BE2C (cell line): Measurements from ENCODE around the gene ZNF207.
A peak's percentile ranks its signal among the peaks of the same experiment; 100 is the strongest.
"Not testable (repeated sequence)": the region's sequence is repeated elsewhere in the genome, so short reads cannot be mapped to it uniquely, and the experiment has no call there.

Source experiments
- DNase-seq: peaks from one replicate; pipeline ENCODE4 v3.0.0-alpha.2; 2020
- H3K27me3 ChIP-seq: fragments of 250-450 bp; sonication (Bioruptor Pico); 2 replicates; pipeline ENCODE4 v1.5.1; 2020; ENCODE audit warnings: mild to moderate bottlenecking
- H3K36me3 ChIP-seq: fragments of 250-450 bp; sonication (Bioruptor Pico); 2 replicates; pipeline ENCODE4 v1.5.1; 2020; ENCODE audit warnings: mild to moderate bottlenecking
- H3K4me1 ChIP-seq: fragments of 250-450 bp; sonication (Bioruptor Pico); 2 replicates; pipeline ENCODE4 v1.5.1; 2020
- H3K4me3 ChIP-seq: 2 replicates; pipeline ENCODE4 v1.5.1; 2011; ENCODE audit warnings: low read depth, low read length
- H3K9me3 ChIP-seq: fragments of 250-450 bp; sonication (Bioruptor Pico); 2 replicates; pipeline ENCODE4 v1.5.1; 2020
- TF ChIP-seq, protein P1 (sequence below): IDR thresholded peaks from 2 replicates; pipeline ENCODE4 v1.5.1; 2012; ENCODE audit warnings: mild to moderate bottlenecking, low read depth, low read length

The ZNF207 gene

GRCh38 chr17:32307658-32308057 lies 42.3 kb upstream of the ZNF207 start:
- Histone ChIP-seq H3K27me3 (no peaks in the 10 kb centered on the region), H3K4me3 (no peak overlapping the region), H3K4me1 (peaks cover 19% of the 10 kb centered on the region), H3K36me3 (no peaks in the 10 kb centered on the region), H3K9me3 (no peaks in the 10 kb centered on the region)
- no peak for DNase-seq
- TF ChIP-seq, protein P1, sequence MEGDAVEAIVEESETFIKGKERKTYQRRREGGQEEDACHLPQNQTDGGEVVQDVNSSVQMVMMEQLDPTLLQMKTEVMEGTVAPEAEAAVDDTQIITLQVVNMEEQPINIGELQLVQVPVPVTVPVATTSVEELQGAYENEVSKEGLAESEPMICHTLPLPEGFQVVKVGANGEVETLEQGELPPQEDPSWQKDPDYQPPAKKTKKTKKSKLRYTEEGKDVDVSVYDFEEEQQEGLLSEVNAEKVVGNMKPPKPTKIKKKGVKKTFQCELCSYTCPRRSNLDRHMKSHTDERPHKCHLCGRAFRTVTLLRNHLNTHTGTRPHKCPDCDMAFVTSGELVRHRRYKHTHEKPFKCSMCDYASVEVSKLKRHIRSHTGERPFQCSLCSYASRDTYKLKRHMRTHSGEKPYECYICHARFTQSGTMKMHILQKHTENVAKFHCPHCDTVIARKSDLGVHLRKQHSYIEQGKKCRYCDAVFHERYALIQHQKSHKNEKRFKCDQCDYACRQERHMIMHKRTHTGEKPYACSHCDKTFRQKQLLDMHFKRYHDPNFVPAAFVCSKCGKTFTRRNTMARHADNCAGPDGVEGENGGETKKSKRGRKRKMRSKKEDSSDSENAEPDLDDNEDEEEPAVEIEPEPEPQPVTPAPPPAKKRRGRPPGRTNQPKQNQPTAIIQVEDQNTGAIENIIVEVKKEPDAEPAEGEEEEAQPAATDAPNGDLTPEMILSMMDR, result no peak

GRCh38 chr17:32311028-32311536 lies 38.9 kb upstream of the ZNF207 start:
- DNase-seq, result peak; percentile 22
- TF ChIP-seq, protein P1, result no peak
- Histone ChIP-seq H3K9me3 (no peaks in the 10 kb centered on the region), H3K36me3 (no peaks in the 10 kb centered on the region), H3K4me1 (peaks cover 7% of the 10 kb centered on the region), H3K4me3 (peak overlapping the region; percentile 14; the same call in 1 of the 2 replicates), H3K27me3 (no peaks in the 10 kb centered on the region)

GRCh38 chr17:32314636-32315035 lies 35.3 kb upstream of the ZNF207 start:
- Histone ChIP-seq H3K4me3 (no peak overlapping the region), H3K4me1 (peaks cover 7% of the 10 kb centered on the region), H3K36me3 (no peaks in the 10 kb centered on the region), H3K9me3 (no peaks in the 10 kb centered on the region), H3K27me3 (no peaks in the 10 kb centered on the region)
- TF ChIP-seq, protein P1, result no peak
- no peak for DNase-seq

DNA sequence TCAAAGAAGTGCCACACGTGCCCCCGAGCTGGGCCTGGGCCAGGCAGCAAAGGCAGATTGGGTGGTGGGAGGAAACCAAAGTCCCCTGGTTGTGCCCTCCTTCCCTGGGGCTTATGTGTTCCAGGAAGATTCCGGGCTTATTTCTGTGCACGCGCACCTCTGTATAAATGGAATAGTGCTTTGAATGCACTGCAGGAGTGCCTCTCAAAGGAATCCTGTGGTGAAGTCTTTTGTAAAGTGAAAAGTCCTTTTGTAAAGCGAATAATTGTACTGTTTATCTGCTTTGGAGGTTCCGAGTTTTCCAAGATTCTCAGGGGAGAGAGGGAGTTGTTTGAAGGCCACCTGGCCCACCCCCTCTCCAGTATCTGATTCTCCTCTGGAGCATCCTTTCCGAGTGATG lies 34.8 kb upstream of the ZNF207 start:
- Histone ChIP-seq H3K4me1 (peaks cover 7% of the 10 kb centered on the region), H3K36me3 (no peaks in the 10 kb centered on the region), H3K9me3 (no peaks in the 10 kb centered on the region), H3K27me3 (no peaks in the 10 kb centered on the region), H3K4me3 (no peak overlapping the region)
- no peak for DNase-seq
- TF ChIP-seq, protein P1, result no peak

DNA sequence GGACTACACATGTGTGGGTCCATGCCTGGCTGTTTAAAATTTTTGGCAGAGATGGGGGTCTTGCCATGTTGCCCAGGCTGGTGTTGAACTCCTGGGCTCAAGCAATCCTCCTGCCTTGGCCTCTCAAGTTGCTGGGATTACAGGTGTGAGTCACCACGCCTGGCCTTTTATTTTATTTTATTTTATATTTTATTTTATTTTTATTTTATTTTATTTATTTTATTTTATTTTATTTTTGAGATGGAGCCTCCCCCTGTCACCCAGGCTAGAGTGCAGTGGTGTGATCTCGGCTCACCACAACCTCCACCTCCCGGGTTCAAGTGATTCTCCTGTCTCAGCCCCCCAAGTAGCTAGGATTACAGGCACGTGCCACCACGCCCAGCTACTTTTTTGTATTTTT lies 33.3 kb upstream of the ZNF207 start:
- H3K4me1 ChIP-seq, H3K4me3 ChIP-seq, H3K27me3 ChIP-seq, H3K9me3 ChIP-seq, DNase-seq, H3K36me3 ChIP-seq: not testable (repeated sequence)

DNA sequence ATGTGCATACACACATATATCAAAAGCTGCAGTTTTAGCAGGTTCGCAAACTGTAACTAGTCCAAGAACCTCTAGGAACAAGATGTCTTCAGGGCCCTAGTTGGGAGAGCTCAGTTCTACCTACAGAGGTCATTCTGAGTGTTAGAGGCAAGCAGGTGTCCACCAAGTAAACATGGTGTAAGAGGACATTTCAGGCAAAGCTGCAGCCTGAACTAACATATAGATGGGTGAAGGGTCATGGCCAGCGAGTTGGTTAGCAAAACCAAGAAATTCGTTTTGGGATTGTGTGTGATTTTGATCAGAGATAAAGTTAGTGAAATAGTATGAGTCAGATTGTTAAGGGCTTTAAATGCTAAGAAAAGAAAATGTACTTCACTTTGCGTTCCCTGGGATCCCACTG lies 32.6 kb upstream of the ZNF207 start:
- DNase-seq, result no peak
- no peaks in the 10 kb centered on the region for H3K9me3 ChIP-seq
- no peaks in the 10 kb centered on the region for H3K27me3 ChIP-seq
- H3K36me3 ChIP-seq, result no peaks in the 10 kb centered on the region
- no peak overlapping the region for H3K4me3 ChIP-seq
- no peaks in the 10 kb centered on the region for H3K4me1 ChIP-seq
- TF ChIP-seq, protein P1, result no peak

DNA sequence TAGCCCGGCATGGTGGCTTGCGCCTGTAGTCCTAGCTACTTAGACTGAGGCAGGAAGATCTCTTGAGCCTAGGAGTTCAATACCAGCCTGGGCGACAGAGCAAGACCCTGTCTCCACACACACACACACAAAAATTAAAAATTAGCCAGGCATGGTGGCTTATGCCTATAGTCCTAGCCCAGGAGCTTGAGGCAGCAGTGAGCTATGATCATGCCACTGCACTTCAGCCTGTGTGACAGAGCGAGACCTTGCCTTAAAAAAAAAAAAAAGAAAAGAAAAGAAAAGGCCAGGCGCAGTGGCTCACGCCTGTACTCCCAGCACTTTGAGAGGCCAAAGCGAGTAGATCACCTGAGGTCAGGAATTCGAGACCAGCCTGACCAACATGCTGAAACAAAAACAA lies 31.9 kb upstream of the ZNF207 start:
- H3K9me3 ChIP-seq, result no peaks in the 10 kb centered on the region

More for the DNA sequence above, 31.9 kb upstream of the ZNF207 start:
- TF ChIP-seq, protein P1, result no peak
- H3K4me1 ChIP-seq, result no peaks in the 10 kb centered on the region
- no peaks in the 10 kb centered on the region for H3K36me3 ChIP-seq
- DNase-seq, result no peak
- no peak overlapping the region for H3K4me3 ChIP-seq
- H3K27me3 ChIP-seq, result no peaks in the 10 kb centered on the region
